ENCODE measurements around the gene IFI27L2.

IFI27L2 gene

DNA sequence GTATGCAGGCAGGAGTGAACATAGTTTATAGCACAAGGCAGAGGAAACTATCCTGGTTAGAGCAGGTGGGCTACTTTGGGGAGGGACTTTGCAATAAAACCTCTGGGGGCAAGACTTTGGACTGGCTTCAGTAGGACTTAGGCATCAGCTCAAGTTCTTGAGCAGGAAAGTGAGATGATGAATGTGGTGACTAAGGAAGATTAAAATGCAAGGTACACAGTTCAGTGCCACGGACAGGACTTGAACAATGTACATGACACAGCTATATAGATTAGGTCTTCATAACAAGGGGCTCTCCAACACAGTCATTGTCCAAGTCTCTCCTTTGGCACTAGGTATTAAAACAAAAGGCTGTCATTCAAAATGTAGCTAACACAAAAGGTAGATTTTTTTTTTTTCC lies 23.3 kb upstream of the IFI27L2 start:
- DNase-seq (ENCODE audit: low read depth, low spot score), result no peak

DNA sequence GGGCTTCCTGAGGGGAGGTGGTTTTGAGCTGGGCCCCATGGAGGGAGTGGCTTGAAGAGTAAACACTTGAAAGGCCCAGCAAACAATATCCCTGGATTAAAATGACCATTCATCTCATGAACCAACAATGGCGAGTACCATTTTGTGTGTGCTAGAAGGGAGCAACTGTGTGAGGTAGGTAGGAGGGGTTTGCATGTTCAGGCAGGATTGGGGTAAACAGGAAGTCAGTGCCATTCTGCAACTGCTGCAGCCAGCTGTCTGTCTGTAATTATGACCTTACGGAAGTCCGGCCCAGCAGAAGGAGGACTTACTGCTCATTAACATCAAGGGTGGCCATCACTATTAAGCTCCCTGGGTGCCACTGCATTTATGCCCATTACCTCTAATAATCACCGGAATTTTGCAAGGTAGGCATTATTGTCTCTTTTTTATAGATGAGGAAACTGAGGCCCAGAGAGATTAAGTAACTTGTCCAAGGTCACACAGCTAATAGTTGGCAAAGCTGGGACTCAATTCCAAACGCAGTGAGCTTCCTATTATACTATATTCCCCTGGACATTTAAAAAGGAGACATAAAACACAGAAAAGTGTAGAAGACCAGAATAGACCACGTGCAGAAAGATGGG lies 16.6 kb upstream of the IFI27L2 start:
- no peak for DNase-seq (ENCODE audit: low read depth, low spot score)

DNA sequence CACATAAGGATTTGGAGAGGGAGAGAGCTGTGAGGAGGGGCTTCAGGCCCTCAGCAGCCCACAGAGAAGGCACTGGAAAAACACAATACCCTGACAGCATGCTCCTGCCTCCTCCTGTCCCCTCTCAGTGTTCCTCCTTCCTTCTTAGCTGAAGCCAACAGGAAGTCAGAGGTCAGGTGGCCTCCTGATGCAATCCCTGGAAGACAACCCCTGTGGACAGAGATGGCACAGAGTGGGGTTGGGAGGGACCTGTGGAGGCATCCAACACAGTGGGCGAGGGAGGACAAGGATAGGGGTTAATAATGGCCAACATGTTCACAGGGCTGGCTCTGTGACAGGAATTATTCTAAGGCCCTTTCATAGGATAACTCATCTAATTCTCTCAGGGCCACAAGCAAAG lies 15.4 kb upstream of the IFI27L2 start:
- no peak for DNase-seq (ENCODE audit: low read depth, low spot score)

DNA sequence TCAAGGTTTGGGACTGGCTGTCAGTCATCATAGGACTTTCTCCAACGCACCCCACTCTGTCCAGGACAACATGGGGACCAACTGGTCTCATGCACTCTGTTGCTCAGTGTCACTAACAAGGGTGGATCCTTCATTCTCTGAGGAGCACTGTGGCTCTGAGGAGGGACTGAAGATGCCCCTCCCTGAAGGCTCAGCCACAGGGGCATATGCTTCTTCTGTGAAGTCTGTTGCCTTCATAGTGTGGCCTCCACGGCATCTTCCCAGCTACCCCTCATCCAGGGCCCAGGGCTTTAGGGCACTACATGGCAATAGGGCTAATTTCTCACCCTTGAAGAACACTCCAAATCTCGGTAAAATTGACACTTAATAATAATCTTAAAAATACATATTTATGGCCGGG lies 14.3 kb upstream of the IFI27L2 start:
- no peak for DNase-seq (ENCODE audit: low read depth, low spot score)

DNA sequence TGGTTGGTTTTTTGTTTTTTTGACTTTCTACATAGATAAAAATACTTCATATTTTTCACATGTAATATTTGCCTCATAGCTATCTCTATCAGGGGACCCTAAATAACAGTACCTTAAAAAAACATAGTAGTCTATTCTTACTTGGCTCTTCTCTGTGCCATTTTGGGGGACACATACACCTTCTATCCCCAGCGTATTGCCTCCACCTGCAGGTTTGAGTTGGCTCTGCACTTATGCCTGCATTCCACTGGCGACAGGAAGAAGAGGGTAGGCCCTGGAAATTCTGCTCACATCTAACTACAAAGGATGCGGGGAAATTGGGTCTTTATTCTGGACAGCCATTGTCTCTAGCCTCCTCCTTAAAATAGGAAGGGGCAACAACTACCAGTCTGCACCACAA lies 13.8 kb upstream of the IFI27L2 start:
- DNase-seq (ENCODE audit: low read depth, low spot score), result no peak

DNA sequence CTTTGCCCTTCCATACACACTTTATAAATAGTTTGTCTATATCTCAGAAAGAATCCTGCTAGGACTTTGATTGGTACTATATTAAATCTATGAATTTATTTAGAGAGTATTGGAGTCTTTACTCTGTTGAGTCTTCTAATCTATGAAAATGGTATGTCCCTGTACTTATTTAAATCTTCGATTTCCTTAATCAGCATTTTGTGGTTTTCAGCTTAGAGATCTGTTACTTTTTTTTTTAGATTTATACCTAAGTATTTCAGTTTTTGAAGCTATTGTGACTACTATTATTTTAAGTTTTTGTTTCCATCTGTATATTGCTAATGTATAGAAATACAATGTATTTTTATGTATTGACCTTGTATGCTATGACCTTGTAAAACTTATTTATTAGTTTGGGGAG lies 13.4 kb upstream of the IFI27L2 start:
- DNase-seq (ENCODE audit: low read depth, low spot score), result no peak

DNA sequence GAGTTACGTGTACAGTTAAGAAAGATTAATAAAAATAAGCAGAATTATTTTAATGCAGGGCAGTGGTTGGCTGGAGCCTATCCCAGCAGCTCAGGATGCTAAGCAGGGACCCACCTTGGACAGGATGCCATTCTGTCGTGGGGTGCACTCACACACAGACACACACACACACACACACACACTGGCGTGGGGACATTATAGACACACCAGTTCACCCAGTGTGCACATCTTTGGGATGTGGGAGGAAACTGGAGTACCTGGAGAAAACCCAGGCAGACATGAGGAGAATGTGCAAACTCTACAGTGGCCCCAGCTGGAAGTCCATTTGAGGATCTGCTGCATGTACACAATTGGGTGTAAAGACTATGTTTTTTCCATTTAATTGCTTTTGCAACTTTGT lies 12.8 kb upstream of the IFI27L2 start:
- no peak for DNase-seq (ENCODE audit: low read depth, low spot score)

DNA sequence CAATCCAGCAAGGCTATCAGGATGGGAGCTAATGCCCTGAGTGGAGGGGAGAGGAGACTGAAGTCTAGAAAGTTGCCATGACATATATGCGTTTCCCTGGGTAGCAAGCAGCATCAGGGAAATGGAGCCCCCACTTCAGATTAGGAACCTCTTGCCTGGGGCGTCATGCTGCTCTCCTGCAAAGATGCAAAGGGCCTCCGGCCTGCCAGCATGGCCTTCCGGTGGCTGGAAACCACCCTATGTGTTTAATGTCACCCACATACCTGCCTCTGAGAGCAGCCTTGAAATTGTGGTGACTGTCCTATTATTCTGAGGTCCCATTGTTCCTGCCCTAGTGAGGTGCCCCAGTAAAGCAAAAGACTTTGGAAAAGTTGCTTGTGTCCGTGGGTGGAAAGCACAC lies 10.0 kb upstream of the IFI27L2 start:
- DNase-seq (ENCODE audit: low read depth, low spot score), result no peak

DNA sequence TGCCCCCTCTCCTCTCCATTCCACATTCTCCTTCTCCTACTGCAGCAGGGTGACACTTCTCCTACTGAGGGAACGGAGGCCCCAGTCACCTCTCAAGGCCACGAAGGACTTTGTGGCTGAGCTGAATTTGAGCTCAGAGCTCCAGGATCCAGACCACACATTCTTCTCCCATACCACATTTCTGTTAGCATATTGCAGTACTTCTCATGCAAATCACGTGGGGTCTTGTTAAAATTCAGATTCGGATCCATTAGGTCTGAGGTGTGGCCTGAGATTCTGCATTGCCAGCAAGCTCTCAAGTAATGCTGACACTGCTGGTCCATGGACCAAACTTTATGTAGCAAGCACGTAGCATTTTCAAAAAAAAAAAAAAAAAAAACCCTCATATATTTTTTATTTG lies 9.6 kb upstream of the IFI27L2 start:
- DNase-seq (ENCODE audit: low read depth, low spot score), result no peak

DNA sequence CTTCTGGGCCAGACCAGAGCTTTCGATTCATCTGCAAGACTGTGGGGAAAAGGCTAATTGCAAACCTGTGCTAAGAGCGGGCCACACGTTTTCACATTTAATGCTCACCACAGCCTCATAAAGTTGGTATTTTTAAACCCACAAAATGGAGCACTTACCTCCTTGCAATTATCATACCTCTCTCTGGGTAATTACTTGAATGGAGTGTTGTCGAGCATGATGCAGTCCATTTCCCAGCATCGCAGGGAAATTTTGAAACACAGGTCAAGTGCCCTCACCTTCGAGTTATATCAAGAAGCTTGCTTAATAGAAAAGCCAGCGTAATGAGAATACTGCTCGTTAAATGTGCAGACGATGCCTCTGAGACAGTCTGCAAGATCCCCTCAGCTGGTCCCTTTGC lies 8.8 kb upstream of the IFI27L2 start:
- DNase-seq (ENCODE audit: low read depth, low spot score), result no peak

DNA sequence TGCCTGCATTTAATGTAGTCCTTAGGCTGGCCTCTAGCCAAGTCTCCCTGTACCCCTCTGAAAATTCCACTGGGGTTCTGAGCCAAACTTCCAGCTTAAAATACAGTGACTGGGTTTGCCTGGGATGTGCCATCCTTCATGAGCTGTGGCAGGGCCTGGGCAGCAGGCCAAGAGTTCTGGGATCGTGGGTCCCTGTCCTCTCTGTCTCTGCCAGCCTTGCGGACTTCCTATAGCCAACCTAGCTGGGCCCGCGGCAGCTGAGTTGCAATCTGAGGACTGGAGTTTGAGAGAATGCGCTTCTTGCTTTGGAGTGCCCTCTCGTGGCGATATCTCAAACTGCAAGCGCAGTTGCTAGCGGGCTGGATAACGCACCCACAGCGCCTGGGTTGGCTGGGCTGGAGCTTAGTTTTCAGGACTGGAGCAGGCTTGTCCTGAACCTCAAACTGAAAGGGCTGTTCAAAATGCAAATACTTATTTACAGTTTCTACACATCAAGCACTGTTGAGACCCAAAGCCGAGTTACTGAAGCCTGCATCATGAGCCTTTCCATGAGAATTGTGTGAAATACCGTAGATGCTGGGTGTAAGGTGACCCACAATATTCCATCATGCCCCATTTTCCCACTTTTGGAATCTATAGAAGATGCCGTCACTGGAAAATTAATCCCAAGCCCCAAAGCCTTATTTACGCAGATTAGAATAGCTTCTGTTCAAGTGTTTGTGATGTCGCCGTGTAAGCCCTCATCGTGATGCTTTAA lies 7.3 kb upstream of the IFI27L2 start:
- DNase-seq (ENCODE audit: low read depth, low spot score), result peak; percentile 52

DNA sequence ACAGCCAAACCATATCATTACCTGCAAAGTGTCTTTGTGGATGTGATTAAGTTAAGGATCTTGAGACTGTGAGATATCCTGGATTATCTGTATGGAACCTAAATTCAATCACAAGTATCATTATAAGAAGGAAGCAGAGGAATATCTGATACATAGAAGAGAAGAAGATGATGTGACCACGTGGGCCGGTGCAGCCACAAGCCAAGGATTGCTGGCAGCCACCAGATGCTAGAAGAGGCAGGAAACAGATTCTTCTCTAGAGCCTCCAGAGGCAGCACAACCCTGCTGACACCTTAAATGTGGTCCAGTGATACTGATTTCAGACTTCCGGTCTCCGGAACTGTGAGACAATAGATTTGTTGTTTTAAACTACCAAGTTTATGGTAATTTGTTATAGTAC lies 6.1 kb upstream of the IFI27L2 start:
- DNase-seq (ENCODE audit: low read depth, low spot score), result no peak

DNA sequence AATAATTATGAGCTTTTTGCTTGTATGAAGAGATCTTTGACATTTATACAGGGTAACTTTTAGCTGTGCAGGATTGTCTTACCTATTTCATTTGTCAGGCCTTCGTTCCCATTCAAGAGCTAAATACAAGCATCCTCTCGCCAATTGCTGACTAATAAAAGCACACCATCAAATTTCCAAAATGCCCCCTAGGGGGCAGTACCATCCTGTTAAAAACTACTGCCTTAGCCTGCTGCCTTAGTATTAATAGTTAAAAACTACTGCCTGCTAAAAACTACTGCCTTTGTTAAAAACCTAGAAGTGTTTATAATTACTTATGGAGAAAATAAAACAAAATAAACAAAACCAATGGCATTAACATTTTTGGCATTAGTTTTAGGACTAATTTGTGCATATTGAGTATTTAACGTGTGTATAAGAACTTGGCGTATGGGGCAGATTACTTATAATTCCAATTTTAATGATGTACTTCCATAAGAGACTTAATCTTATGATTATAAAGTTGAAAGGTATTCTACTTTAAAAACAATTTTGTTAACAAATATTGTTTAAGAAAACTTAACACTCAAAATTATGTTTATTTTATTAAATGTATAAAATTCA lies 3.0 kb upstream of the IFI27L2 start:
- no peak for DNase-seq (ENCODE audit: low read depth, low spot score)

DNA sequence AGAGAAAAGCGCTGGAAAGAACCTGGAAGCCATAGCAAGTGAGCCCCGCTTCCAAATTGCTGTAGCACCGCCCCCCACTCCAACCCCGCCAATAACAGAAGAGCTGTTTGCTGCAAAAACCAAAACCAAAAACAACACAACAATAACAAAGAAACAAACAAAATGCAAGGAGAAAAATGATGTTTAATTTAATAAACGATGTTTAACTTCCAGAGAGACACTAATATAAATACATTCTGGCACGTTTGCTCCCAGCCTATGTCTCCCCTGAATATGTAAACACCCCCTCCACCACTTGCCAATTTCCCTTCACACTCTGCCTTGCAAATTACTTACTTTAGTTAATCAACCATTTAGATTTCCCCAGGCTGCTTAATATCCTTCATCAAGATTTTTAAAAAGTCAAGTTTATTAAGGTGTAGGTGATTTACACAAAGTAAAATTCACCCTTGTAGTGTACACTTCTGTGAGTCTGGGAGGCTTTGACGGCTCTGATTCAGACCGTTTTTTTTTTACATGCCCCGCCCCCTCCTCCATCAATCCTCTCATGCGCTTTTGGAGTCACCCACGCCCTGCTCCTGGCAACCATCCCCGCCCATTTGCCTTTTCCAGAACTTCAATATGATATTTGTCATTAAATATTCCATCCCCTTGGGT lies 482 bp upstream of the IFI27L2 start:
- DNase-seq (ENCODE audit: low read depth, low spot score), result no peak

DNA sequence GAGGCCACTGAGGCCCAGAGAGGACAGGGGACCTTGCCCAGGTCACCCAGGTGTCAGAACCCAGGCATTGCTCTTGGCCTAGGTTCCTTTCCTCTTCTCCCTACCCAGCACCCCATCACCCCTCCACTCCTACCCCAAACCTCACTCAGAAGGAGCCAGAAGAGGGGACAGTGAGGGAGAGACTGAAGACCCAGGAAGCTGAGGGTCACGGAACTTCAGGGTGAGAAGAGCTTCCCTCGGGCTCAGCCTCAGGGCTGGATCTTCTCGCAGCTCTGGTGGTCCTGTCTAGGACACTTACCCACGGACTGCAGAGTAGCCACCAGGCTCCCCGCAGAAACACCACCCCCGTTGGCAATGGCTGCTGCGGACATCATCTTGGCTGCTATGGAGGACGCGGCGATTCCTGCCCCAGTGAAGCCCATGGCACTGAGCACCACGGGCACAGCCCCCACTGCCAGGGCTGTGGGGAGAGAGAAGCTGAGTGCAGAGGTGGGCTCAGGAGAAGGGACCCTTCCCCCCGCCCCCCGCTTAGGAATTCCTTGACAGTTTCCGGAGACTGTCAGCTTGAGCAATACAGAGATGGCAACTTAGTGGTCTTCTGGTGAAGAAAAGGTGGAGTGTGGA lies 1.1 kb downstream of the IFI27L2 start:
- no peak for DNase-seq (ENCODE audit: low read depth, low spot score)

DNA sequence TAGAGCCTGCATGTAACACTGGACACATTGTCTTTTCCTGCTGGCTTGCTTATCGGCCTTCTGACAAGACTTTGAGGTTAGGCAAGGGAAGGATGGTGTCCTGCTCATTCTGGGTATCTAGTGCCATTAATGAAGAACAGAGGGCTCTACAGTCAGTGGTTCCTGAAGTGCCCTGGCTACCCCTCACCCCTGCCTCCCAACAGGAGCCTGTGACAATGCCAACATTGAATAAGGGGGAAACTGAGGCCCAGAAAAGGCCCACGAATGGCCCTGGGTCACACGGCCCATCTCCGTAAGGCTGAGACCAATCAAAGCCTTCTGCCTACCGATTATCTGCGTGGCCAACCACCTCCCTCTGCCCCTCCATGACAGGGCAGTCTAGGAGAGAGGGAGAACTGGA lies 2.1 kb downstream of the IFI27L2 start:
- DNase-seq (ENCODE audit: low read depth, low spot score), result no peak

DNA sequence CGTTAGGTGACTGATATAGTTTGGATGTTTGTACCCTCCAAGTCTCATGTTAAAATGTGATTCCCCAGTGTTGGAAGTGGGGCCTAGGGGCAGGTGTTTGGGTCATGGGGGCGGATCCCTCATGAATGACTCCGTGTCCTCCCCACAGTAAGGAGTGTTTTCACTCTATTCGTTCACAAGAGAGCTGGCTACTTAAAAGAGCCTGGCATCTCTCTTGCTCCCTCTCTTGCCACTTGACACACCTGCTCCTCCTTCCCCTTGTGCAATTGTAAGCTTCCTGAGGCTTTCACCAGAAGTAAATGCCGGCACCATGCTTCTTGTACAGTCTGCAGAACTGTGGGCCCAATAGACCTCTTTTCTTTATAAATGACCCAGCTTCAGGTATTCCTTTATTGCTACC lies 2.6 kb downstream of the IFI27L2 start:
- DNase-seq (ENCODE audit: low read depth, low spot score), result no peak

DNA sequence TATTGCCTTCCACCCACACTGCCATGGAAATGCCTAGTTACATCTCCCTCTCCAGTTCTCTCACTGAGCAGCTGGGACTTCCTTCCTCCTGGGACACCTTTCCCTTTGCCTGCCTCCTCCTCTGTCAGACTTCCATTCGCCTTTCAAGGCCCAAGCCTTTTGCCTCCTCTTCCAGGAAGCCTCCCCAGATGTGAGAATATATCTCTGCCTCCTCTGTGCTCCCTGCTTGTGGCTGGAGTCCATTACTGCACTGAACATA lies 3.1 kb downstream of the IFI27L2 start:
- no peak for DNase-seq (ENCODE audit: low read depth, low spot score)

DNA sequence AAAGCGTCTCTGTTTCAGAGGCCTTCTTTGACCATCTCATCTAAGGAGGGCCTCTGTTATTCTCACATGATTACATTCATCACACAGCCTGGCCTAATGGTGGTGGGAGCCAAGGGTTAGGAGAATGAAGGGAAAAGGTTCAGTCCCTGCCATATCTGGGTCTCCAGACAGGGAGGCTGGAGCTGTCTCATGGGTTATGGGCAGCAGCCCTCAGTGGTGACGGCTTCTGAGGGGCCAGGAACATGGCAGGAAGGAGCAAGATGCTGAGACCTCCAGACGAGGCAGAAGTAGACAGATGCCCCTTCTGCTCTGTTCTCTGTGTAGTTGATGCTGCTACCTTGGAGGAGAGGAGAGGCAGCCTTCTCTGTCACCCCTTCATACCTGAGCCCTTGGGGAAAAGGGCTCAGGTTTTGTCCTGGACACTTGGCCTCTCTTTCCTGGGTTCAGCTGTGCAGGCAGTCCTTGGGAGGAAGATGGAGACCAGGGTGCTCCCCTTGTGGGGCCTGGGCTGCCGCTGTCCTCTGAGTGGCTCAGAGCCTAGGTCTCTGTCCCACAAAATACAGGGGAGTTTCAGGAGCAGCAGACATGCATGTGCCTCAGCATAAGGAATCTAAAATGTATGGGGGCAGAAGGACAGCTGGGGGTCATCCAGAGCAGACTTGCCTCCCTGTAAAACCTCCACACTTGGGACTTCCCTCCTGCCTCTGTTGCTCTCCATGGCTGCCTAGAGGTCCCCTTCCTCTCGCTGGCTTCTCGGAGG lies 3.6 kb downstream of the IFI27L2 start:
- DNase-seq (ENCODE audit: low read depth, low spot score), result no peak

DNA sequence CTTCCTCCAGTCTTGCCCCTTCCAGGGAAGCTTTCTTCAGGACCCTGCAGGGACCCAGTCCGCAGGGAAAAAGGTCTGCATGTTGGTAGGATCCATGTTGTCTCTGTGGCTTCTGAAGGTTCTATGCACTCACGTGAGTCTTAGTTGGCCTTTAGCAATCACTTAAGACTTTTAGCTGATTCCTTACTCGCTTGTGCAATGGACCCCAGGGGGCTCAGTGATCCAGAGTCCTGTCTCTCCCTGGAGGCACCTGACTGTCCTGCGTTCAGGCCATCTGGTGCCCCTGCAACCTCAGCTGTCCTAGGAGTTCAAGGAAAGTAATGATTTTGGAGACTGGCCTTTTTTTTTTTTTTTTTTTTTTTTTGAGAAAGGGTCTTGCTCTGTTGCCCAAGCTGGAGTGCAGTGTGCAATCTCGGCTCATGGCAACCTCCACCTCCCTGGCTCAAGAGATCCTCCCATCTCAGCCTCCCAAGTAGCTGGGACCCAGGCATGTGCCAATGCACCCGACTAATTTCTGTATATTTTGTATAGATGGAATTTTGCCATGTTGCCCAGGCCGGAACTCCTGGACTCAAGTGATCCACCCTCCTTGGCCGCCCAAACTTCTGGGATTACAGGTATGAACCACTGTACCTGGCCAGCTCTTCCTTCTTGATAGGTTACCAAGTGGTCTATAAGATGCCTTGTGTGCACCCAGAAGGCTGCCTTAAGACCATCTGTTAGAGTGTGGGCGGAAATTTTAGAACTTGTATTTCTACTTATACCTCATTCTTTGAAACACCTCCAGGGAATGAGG lies 4.6 kb downstream of the IFI27L2 start:
- DNase-seq (ENCODE audit: low read depth, low spot score), result no peak

DNA sequence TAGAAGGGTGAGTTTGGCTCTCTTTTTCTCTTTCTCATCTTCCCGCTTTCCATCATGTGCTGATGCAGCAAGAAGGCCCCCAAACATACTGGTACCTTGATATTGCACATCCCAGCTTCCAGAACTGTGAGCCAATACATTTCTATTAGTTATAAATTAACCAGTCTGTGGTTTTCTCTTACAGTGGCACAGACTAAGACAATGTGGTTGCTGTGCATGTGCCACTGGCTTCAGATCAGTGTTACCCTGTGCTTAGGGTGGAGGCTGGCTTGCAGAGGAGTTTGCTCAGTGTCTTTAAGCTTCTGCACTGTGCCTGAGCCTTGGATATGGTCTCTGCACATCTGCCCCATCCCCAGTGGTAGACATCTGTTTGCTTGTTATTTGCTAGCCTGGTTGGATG lies 5.5 kb downstream of the IFI27L2 start:
- no peak for DNase-seq (ENCODE audit: low read depth, low spot score)
